SH-SY5Y (cell line): Measurements from ENCODE around the gene TRPM3.

Experiments used
- GATA2 ChIP-seq: IDR thresholded peaks from 2 replicates; pipeline ENCODE4 v1.6.1; 2011; ENCODE audit warnings: mild to moderate bottlenecking, low read depth, low read length
- GATA3 ChIP-seq: IDR thresholded peaks from 2 replicates; pipeline ENCODE4 v1.6.1; 2011; ENCODE audit warnings: low read depth, mild to moderate bottlenecking, low read length, moderate library complexity

GRCh38 chr9:70814597-70814996 is 306.8 kb downstream of the TRPM3 start:
- TF ChIP-seq GATA2 (no peak), GATA3 (no peak)
